GM06990 (cell line): ENCODE results near the gene ATP1A4.

Experiments used
- DNase-seq: peaks from one replicate; pipeline ENCODE4 v3.0.0-alpha.2; 2011; ENCODE audit not compliant: insufficient read length; ENCODE audit errors: extremely low read depth
- H3K27me3 ChIP-seq: replicated peaks from 2 replicates; pipeline ENCODE4 v1.6.0; 2011; ENCODE audit warnings: low read length; ENCODE audit not compliant: control insufficient read depth, insufficient read depth
- H3K36me3 ChIP-seq: 2 replicates; pipeline ENCODE4 v1.5.1; 2011; ENCODE audit warnings: low read length; ENCODE audit not compliant: control insufficient read depth, insufficient read depth
- H3K4me3 ChIP-seq: replicated peaks from 2 replicates; pipeline ENCODE4 v1.5.1; 2011; ENCODE audit warnings: low read depth, mild to moderate bottlenecking, control low read depth, low read length
- CTCF ChIP-seq: IDR thresholded peaks from 2 replicates; pipeline ENCODE4 v1.5.1; 2011; ENCODE audit warnings: low read length, control low read depth, mild to moderate bottlenecking, inconsistent platforms; ENCODE audit not compliant: insufficient read depth, poor library complexity, severe bottlenecking

Gene ATP1A4

DNA sequence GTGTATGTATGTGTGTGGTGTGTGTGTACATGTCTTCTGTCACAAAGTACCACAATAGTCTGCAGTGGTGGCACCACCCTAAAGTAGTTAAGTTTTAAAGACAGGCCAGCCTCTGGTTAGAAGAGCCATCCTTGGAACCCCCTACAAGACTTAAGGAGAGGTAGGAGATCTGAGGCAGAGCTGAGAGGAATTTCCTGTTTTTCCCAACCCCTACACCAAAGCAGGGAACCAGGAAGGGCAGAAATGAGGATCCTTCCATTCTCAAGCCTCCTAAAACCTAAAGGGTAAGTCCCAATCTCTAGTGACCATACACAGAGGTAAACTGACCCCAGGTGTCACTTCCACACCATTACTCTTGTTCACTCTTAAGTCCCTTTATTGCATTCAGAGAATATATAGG, 64.9 kb downstream of the ATP1A4 start:
- no peak for TF ChIP-seq CTCF
- H3K27me3 ChIP-seq, result no peaks in the 10 kb centered on the region
- DNase-seq, result no peak
- H3K36me3 ChIP-seq, result peaks cover 48% of the 10 kb centered on the region
- H3K4me3 ChIP-seq, result no peak overlapping the region

- Histone ChIP-seq H3K36me3 (peaks cover 40% of the 10 kb centered on the region), H3K4me3 (no peak overlapping the region), H3K27me3 (no peaks in the 10 kb centered on the region)
- DNase-seq, result no peak
- no peak for TF ChIP-seq CTCF
These were observed 66.2 kb downstream of the ATP1A4 start for GRCh38 chr1:160217481-160218051.

GRCh38 chr1:160219062-160219929, 67.9 kb downstream of the ATP1A4 start:
- TF ChIP-seq CTCF, result peak; percentile 11
- DNase-seq, result no peak
- no peak overlapping the region for H3K4me3 ChIP-seq
- H3K27me3 ChIP-seq, result no peaks in the 10 kb centered on the region
- H3K36me3 ChIP-seq, result peaks cover 36% of the 10 kb centered on the region

DNA sequence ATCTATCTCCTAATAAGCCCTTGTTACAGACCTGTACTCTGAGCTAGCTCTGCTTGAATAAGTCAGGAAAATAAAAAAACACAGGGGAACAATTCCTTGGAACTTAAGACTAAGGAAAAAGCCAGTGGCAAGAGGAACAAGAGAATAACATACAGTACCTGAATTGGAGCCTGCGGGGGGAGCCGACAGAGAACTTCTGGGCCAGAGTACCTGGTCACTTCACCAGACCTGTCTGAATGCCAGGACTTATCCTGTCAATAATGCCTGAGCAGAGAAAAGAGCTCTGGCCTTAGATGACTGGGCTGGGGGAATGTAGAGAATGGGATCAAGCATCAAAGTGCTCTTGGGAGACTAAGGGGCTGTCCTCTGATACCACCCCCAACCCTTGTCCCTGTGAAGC, 68.9 kb downstream of the ATP1A4 start:
- TF ChIP-seq CTCF, result no peak
- Histone ChIP-seq H3K36me3 (peaks cover 37% of the 10 kb centered on the region), H3K4me3 (no peak overlapping the region), H3K27me3 (no peaks in the 10 kb centered on the region)
- DNase-seq, result no peak

DNA sequence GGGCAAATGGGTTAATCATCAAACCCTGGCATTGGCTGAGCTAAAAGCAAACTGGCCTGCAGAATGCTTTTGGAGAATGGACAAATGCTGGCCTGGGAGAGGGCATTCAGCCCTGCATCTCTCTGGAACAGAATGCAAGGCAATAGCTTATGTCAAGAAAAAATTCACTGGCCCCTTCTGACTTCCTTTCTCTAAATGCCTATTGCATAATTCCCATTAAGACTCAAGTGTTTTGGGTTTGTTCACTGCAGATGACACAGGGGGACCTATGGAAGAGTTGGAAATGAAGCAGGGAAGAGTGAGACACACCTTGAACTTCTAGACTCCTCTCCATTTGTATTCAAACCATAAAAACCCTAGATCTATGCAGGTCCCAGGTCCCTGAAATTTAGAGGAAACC, 69.7 kb downstream of the ATP1A4 start:
- H3K27me3 ChIP-seq, result no peaks in the 10 kb centered on the region
- DNase-seq, result no peak
- H3K4me3 ChIP-seq, result no peak overlapping the region
- peaks cover 41% of the 10 kb centered on the region for H3K36me3 ChIP-seq
- TF ChIP-seq CTCF, result no peak

- no peak for DNase-seq
- no peak overlapping the region for H3K4me3 ChIP-seq
- no peak for TF ChIP-seq CTCF
- peaks cover 31% of the 10 kb centered on the region for H3K36me3 ChIP-seq
- H3K27me3 ChIP-seq, result no peaks in the 10 kb centered on the region
These were observed 71.1 kb downstream of the ATP1A4 start for GRCh38 chr1:160222546-160222945.
